ENCODE measurements around the gene LHX5.

GRCh38 chr12:113506867-113507266 is 35.2 kb upstream of the LHX5 start:
- no peak for TF ChIP-seq CTCF (IDR thresholded peaks at IDR 0.05)
- no peak for TF ChIP-seq POLR2A (IDR thresholded peaks at IDR 0.05)

Measured in Peyer's patch (tissue), 4 donors.